ENCODE data around the gene WNT4. TPM values are rescaled to one million over a fixed set of nuclear protein-coding genes. Genes with fewer than 3 reads are reported as not detected.

Gene WNT4
- total and polyA plus RNA-seq, 9 of the 15 experiments (the other 6 are each of a cell fraction or from before 2014, with no cell fraction given) = 0.01 TPM; not detected in 8

- TF ChIP-seq REST (IDR thresholded peaks at IDR 0.05; ENCODE audit: borderline replicate concordance) (peak; percentile 92), REST (CRISPR knock-in tag; IDR thresholded peaks at IDR 0.05; ENCODE audit: low read depth) (no peak), HDAC8 (tag; IDR thresholded peaks at IDR 0.05) (no peak), ARID1B (IDR thresholded peaks at IDR 0.05) (no peak), MAZ (CRISPR knock-in tag; conservative IDR thresholded peaks at IDR 0.05 in 1 of 2, IDR thresholded peaks at IDR 0.05 in 1 of 2) (peak in 1 of 2 experiments; percentile 57; a peak in 2 of 4 replicates), TAF9B (IDR thresholded peaks at IDR 0.05; ENCODE audit: partially characterized antibody) (no peak), ZNF224 (CRISPR knock-in tag; IDR thresholded peaks at IDR 0.05) (no peak), XRCC5 (IDR thresholded peaks at IDR 0.05; ENCODE audit: low read depth, low read length) (peak; percentile 72; the same call in 1 of the 2 replicates), CTCF (IDR thresholded peaks at IDR 0.05 in 2 of 3, conservative IDR thresholded peaks at IDR 0.05 in 1 of 3; ENCODE audit: insufficient read depth in 2 of 3, low read depth in 1 of 3, low read length in 3 of 3) (peak; percentile 95 to 98 (median 97)), POLR2B (IDR thresholded peaks at IDR 0.05; ENCODE audit: low read depth, partially characterized antibody) (no peak), NFXL1 (CRISPR knock-in tag; IDR thresholded peaks at IDR 0.05) (no peak), CTBP1 (IDR thresholded peaks at IDR 0.05; ENCODE audit: borderline replicate concordance) (peak; percentile 50; the same call in 1 of the 2 replicates), ZNF512 (tag; IDR thresholded peaks at IDR 0.05) (no peak), BCOR (IDR thresholded peaks at IDR 0.05) (no peak), HDGF (IDR thresholded peaks at IDR 0.05) (peak; percentile 80; the same call in 1 of the 2 replicates)
Measured at GRCh38 chr1:22131875-22132486, 10.9 kb downstream of the WNT4 start (continued).
